Hepatic stellate cell (primary cell): ENCODE data around the gene FBXO17.
"Not testable (repeated sequence)": the region's sequence is repeated elsewhere in the genome, so short reads cannot be mapped to it uniquely, and the experiment has no call there.

ENCODE experiments used
- DNase-seq: peaks from one replicate; pipeline ENCODE4 v3.0.0; 2011; ENCODE audit warnings: low spot score

Gene FBXO17

DNA sequence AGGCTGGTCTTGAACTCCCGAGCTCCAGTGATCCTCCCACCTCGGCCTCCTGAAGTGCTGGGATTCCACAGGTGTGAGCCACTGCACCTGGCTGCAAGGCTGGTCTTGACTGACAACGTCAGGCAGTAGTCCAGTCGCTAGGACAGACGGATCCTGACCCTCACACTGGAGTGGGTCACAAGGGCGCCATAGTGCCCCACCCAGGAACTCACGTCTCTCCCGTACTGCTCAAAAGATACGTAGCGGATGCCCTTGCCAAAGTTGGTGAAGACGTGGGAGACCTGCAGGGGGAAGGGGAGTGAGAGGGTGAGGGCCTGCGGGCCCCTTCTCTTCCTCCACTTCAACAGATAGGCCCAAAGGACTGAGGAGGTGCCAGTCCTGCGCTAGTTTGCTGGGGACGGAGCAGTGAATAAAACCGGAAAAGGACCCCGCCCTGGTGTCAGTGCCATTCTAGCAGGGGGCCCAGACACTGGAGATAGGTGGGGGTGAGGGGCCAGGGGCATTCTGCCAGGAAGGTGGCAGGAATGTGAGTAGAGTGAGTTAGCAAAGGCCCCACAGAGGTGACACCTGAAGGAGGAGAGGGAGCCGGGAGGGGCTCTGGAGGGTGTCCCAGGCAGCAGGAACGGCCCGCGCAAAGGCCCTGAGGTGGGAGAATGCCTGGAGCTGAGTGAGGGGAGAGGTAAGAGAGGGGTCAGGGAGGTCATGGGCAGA, 32.9 kb downstream of the FBXO17 start:
- DNase-seq, result no peak

DNA sequence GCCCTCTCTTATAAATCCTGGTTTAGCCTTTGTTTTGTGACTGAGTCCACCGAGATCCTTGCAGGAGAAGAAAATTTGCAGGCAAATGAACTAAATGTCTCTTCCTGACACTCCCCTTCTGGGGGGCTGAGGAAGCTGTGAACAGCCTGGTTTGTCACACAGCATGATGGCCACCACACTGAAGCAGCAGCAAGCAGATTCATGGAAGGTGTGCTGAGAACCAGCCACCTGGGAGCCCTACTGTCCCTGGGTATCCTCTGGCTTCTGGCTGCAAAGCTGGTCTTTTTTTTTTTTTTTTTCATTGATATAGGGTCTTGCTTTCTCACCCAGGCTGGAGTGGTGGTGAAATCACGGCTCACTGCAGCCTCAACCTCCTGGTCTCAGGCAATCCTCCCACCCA, 33.6 kb downstream of the FBXO17 start:
- no peak for DNase-seq

DNA sequence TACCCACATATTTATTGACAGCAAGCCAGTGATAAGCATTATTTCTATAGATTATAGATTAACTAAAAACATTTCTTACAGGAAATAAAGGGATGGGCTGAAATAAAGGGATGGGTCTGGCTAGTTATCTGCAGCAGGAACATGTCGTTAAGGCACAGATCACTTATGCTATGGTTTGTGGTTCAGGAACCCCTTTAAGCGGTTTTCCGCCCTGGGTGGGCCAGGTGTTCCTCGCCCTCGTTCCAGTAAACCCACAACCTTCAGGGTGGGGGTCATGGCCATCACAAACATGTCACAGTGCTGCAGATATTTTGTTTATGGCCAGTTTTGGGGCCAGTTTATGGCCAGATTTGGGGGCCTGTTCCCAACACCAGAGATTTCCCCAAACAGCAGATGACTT, 34.1 kb downstream of the FBXO17 start:
- not testable (repeated sequence) for DNase-seq

DNA sequence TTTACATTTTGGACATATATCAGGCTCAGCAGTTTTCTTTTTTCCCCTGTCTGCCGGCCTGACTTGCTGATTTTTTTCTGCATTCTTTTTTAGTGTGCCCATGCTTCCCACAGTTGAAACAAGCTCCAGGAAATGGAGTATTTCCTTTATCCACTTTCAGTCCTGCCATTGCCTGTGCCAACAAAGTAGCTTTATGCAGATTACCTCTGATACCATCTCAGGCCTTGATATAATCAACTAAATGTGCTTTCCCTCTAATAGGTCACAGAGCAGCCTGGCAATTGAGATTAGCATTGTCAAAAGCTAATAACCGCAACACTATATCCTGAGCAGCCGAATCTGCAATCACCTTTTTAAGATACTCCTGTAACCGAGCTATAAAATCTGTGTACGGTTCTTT, 35.6 kb downstream of the FBXO17 start:
- no peak for DNase-seq

DNA sequence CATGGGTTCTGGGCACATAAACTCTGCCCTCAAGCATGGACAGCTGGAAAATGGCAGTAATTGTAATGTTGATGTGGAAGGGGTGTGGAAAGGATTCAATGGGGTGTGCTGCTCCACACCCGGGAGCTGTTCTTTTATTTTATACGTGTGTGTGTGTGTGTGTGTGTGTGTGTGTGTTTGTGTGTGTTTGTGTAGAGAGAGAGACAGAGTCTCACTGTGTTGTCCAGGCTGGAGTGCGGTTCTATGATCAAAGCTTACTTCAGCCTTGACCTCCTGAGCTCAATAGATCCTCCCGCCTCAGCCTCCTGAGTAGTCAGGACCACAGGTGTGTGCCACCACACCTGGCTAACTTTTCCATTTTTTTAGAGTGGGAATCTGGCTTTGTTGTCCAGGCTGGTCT, 42.0 kb downstream of the FBXO17 start:
- no peak for DNase-seq

DNA sequence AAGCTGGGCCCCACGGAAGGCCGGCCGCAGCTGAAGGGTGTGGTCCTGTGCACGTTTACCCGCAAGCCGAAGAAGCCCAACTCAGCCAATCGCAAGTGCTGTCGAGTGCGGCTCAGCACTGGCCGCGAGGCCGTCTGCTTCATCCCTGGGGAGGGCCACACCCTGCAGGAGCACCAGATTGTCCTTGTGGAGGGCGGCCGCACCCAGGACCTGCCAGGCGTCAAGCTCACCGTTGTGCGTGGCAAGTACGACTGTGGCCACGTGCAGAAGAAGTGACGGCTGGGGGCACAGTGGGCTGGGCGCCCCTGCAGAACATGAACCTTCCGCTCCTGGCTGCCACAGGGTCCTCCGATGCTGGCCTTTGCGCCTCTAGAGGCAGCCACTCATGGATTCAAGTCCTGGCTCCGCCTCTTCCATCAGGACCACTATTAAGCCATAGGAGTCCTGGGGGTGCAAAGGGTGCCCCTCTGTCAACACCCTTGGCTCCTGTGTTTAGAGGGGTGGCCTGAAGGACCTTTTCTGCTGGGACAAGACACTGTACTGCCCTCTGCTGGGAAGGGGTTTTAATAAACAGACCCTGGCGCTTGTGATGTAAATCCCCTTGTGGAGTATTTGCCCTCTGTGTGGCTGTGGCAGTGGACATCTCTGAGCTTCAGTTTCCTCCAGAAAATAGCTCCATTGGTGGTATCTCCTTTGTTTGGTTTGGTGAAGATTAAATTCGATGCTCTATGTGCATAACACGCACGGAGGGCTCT, 42.9 kb downstream of the FBXO17 start:
- no peak for DNase-seq

DNA sequence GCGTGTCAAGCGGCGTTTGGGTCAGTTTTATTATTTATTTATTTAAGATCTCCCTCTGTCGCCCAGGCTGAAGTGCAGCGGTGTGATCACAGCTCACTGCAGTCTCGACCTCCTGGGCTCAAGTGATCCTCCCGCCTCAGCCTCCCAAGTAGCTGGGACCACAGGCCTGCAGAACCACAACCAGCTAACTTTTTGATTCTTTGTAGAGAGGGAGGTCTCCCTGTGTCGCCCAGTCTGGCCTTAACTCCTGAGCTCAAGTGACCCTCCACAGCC, 44.1 kb downstream of the FBXO17 start:
- no peak for DNase-seq

DNA sequence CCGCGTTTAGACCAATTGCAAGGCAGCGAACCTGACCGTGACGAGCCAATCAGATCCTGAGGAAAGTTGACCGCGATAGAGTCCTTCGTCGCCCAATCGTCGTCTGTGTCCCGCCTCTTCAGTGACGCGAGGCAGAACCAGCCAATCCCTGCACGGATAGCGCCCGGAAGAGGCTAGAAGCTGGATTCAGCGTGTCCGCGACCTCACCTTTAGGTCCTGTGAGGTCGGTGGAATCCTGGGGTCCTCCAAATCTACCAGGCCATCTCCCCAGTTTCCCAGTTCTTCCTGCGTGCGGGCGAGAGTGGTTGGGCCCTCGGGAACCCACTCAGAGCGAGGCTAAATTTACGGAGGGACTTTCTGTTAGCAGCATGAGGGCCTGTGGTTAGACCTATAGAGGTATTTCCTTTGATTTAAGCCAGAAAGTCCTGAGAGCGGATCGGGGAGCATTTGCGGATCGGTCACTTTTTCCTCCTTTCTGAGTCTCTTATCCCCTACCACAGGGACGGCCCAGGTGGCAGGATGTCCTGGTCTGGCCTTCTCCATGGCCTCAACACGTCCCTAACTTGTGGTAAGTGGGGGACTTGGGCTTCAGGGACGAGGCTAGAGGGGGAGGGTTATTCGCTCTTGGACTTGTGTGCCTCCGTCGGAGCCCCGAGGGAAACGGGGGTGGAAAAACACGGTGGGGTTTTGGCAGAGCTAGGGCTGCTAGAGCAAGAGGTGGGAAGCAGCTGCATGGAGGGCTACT, 44.6 kb downstream of the FBXO17 start, which contains the start of gene MRPS12:
TSS of gene MRPS12 (plus strand) at position 169 of the 745 bp plus-strand sequence. CDS start at position 520, 351 bp downstream.
- DNase-seq, result peak; percentile 100

DNA sequence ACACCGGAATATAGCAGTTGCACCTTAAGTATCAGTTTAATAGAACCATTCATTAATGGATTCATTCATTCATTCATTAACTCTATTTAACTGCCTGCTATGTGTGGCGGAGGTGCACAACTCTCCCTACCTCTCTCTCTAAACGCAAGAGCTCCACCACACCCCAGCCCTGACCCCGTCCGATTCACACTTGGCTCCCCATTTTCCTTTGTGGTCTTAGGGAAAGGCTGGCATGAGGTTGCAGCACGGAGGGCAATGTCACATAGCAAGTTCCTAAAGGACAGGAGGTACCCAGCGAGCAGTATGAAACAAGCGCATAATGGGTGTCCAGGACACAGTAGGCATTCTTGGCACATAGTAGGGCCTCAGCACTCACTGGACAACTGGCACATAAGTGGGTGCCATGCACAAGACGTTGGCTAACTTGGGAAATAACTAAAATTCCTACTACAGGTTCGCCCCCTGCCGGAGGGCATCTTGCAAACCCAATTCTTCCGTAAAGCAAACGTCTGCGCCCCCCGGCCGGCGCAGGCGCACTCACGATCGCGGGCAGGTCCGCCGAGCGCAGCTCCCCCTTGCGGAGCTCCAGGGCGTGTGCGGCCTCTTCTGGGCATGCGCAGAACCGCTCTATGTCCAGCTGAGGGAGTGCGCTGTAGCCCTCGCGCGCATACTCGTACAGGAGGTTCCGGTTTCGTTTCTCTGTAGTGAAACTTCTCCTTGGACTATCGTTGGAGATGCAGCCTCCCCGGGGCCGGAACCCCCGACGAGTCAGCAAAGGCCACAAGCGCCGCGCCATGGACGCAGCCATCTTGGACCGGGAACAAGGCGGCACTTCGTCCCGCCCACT, 45.4 kb downstream of the FBXO17 start, which contains the start of gene SARS2:
TSS of gene SARS2 (minus strand) at position 835 of the 847 bp plus-strand sequence. CDS start at position 808, 27 bp downstream.
- peak; percentile 97 for DNase-seq

DNA sequence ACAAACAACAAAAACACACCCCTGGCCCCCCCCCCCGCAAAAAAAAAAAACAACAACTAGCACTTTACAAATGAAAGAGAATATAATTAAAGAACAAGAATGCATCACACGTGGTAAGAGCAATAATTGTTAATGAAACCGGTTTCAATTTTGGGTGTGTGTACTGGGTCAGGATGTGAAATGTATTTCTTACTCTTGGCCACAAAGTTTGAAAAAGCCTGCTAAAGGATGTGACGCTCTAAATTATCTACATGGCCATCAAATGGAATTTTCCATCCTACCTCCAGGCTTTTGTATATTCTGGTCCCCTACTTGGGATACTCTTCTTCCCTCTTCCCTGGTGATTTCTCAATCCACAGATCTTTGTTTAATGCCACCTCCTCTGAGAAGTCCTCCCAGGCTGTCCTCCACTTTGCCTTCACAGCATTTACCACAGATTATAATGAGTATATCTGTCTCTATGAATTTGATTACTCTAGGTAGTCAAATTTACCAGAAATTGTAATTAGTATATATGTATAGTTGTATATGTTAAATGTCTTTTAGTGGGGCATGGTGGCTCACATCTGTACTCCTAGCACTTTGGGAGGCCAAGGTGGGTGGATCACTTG, 47.0 kb downstream of the FBXO17 start:
- no peak for DNase-seq

DNA sequence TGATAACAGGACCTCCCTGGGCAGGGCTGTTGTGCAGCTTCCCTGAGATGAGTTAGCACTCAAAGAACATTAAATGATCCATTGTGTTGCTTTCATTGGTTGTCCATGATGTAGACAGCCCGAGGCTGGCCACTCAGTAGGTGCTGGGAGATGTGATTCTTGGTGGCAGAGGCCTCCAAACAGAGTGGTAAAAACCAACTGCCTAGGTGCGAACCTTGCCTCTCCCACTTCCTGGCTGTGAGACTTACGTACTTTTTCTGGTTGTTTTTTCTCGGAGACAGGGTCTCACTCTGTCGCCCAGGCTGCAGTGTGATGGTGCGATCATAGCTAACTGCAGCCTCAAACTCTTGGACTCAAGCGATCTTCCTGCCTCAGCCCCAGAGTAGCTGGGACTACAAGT, 51.2 kb downstream of the FBXO17 start:
- no peak for DNase-seq

DNA sequence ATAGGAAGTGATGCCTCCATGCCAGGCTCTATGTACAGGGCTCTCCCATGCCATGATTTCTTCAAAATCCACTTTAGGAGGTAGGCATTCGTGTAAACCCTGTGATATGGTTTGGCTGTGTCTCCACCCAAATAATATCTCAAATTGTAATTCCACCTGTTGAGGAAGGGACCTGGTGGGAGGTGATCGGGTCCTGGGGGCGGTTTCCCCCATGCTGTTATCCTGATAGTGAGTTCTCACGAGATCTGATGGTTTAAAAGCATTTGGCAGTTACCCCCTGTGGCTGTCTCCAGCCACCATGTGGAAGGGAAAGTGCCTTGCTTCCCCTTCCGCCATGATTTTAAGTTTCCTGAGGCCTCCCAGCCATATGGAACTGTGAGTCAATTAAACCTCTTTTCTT, 53.1 kb downstream of the FBXO17 start:
- no peak for DNase-seq

DNA sequence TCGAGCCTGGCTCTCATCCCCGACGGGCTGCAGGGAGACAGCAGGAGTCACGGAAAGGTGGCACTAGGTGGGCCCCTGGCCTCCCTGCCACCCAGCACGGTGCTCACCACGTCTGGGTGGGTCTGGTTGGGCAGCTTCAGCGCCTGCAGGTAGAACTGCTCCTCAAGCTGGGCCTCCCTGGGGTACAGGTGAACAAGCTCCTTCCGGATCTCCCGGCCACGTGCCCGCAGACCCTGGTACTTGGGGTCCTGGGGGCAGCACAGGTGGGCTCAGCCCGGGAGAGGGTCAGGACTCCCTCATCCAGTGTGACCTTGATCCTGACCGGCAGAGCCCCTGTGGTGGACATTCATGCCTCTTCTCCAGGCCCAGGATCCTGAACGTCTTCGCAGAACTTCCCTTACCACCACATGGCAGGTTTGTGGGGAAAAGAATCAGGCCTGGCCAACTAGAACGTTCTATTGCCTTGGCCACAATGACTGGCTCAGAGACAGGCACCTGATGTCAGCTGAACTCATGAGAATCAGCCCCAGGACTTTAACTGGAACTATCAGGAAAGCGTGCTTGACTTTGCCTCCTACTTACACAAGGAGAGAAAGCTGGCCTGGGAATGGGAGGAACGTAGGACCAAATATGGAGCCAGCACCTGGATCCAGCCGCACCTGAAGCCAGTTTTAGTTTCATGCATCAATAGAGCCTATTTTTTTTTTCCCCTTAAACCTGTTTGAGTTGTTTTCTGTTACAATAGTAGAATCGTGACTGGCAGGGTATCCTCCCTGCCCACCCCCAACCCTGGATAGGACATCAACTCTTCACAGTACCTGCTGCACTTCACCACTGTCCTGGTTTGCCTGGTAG, 53.9 kb downstream of the FBXO17 start:
- DNase-seq, result no peak

DNA sequence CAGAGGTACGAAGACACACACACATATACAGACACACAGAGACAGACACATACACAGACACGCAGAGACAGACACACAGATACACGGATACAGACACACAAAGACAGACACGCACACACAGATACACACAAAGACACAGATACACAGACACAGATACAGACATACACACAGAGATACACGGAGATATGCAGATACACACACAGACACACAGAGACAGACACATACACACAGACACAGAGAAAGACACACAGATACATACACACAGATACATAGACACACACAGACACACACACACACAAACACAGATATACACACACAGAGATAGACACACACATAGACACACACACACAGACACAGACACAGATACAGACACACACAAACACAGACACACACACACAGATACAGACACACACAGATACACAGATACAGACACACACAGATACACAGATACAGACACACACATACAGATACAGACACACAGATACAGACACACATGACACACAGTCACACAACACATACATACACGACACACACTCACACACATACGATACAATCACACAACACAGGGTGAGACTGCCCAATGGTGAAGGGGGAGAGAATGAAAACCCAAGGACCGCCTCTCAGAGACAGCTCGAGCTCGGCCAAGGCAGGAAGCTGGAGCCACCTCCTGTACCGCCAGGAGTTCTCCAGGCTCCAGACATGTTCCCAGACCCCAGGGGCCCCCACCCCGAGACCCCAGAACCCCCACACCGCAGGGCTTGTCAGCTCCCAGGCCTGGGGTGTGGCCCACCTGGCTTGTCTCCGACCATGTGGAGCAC, 54.7 kb downstream of the FBXO17 start:
- no peak for DNase-seq

DNA sequence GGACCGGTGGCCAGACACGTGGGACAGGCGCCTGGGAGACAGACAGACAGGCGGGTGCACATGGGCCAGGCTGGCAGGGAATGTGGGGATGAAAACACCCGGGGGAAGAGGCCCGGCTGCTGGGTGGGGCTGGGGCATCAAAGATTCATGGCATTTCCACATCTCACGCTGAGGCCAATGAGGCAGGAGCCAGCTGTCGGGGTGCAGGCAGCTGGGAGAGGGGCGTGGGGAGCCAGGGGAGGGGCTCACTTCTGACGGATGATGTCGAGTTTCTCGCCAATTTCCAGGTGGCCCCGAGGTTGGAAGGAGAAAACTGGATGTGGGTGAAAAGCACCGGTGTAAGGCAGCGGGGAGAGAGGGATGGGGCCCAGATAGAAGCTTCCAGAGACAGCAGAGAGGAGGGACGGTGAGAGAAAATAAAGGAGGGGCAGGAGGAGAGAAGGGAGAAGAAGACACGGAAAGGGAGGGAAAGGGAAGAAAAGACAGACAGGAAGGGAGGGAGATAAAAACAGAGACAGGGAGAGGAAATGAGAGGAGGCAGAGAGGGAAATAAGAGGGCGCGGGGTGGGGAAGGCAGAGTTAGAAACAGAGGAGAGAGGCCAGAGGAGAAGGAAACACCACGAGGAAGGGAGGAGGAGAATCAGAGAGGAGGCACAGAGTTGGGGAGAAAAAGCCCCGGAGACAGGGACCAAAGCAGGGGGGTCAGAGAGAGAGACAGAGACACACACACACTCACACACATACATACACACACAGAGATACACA, 55.5 kb downstream of the FBXO17 start:
- DNase-seq, result no peak

DNA sequence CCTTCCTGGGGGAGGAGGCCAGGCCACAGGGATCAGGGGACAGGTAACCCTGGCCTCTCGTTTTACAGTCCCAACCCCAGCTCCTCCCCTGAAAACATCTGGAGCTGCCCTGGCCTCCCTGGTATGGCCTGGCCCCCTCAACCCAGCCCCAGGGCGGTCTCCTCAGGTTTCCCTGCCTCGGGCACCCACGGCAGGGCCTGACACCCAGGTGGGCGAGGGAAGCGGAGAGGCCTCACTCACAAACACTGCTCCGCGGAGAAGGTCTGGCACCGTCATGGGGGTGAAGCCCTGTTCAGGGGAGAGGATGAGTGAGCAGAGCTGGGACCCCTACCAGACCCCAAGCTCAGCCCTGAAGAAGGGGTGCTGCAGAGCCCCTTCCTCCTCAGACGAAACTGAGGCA, 57.0 kb downstream of the FBXO17 start:
- DNase-seq, result no peak

DNA sequence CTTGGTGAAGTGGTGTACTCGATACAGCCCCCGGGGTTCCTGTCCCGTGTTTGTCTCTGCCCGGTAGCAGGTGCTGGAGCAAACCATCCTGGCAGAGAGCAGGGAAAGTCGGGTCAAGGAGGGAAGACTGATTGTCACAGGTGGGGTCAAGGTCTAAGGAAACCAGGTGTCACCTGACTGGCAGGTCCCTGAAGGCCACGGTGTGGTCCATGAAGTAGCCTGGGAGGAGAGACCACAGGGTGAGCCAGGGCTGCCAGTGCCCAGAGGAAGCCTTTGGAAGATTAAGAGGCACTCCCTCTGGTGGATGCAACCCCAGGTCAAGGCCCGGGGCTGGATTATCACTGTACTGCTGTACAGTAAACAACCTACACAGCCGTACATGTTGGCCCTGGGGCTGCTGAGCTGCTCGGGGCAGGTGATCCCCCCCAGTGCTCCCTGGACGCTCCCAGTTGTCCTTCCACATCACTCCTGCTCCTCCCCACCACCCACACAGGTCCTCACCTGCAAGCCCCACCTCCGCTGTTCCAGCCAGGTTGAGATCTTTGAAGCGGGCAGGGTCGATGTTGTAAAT, 57.5 kb downstream of the FBXO17 start:
- peak; percentile 49 for DNase-seq

DNA sequence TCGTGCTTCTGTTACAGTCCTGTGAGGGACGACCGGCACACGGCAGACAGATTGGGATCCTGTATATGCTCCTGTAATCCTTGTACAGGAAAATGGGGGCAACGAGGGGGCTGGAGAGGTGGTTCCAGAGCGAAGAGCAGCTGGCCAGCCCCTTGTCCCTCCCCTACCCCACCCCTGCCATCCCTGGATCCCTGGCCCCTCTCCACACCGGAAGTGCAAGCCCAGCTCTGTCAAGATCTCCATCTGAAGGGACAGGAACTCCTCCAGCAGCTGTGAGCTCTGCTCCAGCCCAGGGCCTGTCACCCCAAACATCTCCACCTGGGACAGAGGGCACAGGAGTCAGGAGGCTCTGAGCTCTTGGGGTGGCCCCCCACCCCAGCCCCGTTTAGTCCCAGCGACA, 58.0 kb downstream of the FBXO17 start:
- DNase-seq, result no peak
